K562 (cell line): ENCODE measurements around the gene ARMC9.
"Not testable (repeated sequence)": the region's sequence is repeated elsewhere in the genome, so short reads cannot be mapped to it uniquely, and the experiment has no call there.

Experiments
- CEBPB ChIP-seq: fragments of 450-650 bp; IDR thresholded peaks from 2 replicates; pipeline ENCODE4 v1.6.1; 2016; ENCODE audit warnings: missing genetic modification characterization, missing compliant biosample characterization
- KLF16 ChIP-seq: IDR thresholded peaks from 2 replicates; pipeline ENCODE4 v1.6.1; 2016; ENCODE audit warnings: antibody characterized with exemption
- SP1 ChIP-seq: sonication (generic); formaldehyde crosslinking; IDR thresholded peaks from 2 replicates; pipeline ENCODE4 v1.8.1; 2022; ENCODE audit warnings: mild to moderate bottlenecking, missing genetic modification reagents
- ZNF75A ChIP-seq: fragments of 450-650 bp; formaldehyde crosslinking; IDR thresholded peaks from 2 replicates; pipeline ENCODE4 v1.4.0; 2020; ENCODE audit warnings: mild to moderate bottlenecking
- TF ChIP-seq, protein P1 (sequence below): sonication (generic); formaldehyde crosslinking; IDR thresholded peaks from 2 replicates; pipeline ENCODE4 v1.9.0; 2022; ENCODE audit warnings: mild to moderate bottlenecking, missing genetic modification reagents

DNA sequence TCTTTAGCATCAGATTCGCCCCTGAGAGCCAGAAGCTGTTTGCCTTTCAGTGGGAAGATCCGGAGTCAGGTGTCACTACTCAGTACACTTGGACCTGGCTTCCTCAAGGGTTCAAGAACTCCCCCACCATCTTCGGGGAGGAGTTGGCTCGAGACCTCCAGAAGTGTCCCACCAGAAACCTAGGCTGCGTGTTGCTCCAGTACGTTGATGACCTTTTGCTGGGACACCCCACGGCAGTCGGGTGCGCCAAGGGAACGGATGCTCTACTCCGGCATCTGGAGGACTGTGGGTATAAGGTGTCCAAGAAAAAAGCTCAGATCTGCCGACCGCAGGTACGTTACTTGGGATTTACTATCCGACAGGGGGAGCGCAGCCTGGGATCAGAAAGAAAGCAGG lies 205.8 kb downstream of the ARMC9 start:
- not testable (repeated sequence) for TF ChIP-seq SP1 (CRISPR knock-in tag); CEBPB (tag); KLF16; ZNF75A
- TF ChIP-seq, protein P1, sequence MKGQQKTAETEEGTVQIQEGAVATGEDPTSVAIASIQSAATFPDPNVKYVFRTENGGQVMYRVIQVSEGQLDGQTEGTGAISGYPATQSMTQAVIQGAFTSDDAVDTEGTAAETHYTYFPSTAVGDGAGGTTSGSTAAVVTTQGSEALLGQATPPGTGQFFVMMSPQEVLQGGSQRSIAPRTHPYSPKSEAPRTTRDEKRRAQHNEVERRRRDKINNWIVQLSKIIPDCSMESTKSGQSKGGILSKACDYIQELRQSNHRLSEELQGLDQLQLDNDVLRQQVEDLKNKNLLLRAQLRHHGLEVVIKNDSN (CRISPR knock-in tag), result not testable (repeated sequence)
